ENCODE results near the gene MAB21L2. TPM values are rescaled to one million over a fixed set of nuclear protein-coding genes. Genes with fewer than 3 reads are reported as not detected.

Gene MAB21L2
- total and polyA plus RNA-seq, 2 of the 8 experiments (the other 6 are each of a cell fraction or from before 2014, with no cell fraction given): 0.03 TPM; not detected in 1

DNA sequence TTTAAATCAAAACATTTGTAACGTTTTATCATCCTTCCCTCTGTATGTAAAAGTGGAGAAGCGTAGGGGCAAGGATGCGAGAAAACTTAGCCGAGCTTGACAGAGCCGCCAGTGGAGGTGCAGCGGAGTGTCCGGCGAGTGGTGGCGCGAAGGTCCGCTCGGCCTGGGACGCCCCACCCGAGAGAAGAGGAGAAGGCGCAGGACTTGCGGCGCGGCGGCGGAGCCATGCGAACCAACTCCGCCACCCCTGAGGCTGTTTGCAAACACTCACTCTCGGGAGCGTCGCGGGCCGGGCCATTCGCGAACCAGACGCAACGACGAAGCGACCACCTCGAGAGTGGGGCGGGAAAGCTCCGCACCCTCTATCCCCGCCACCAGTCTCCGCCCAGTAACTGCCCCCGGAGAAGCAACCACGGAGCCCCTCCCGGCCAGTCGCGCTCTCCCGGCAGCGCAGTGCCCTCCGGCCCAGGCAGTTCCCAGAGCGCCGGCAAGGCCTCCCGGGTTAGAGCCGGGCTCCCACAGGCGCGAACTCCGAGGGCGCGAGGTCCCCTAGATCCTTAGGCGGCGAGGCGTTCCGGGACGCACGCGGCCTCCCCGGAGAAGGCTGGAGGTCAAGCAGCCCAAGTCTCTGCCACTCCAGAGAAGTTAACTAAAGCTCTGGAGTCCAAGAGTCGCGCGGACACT is 2.3 kb upstream of the MAB21L2 start (continued):
- peak; percentile 84 for TF ChIP-seq RBBP5 (IDR thresholded peaks at IDR 0.05; ENCODE audit: borderline replicate concordance, low read depth, low read length)
- TF ChIP-seq, protein P1, sequence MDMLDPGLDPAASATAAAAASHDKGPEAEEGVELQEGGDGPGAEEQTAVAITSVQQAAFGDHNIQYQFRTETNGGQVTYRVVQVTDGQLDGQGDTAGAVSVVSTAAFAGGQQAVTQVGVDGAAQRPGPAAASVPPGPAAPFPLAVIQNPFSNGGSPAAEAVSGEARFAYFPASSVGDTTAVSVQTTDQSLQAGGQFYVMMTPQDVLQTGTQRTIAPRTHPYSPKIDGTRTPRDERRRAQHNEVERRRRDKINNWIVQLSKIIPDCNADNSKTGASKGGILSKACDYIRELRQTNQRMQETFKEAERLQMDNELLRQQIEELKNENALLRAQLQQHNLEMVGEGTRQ (IDR thresholded peaks at IDR 0.05; ENCODE audit: low read length): no peak
- no peak for TF ChIP-seq SIX5 (IDR thresholded peaks at IDR 0.05; ENCODE audit: low read depth, low read length)
- TF ChIP-seq, protein P2, sequence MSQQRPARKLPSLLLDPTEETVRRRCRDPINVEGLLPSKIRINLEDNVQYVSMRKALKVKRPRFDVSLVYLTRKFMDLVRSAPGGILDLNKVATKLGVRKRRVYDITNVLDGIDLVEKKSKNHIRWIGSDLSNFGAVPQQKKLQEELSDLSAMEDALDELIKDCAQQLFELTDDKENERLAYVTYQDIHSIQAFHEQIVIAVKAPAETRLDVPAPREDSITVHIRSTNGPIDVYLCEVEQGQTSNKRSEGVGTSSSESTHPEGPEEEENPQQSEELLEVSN (IDR thresholded peaks at IDR 0.05): peak; percentile 72
- TF ChIP-seq BACH1 (IDR thresholded peaks at IDR 0.05; ENCODE audit: low read length): 0 out of 2 replicates have a peak, but pooled peaks have one; percentile 12
- peak; percentile 73 for TF ChIP-seq KDM4A (IDR thresholded peaks at IDR 0.05; ENCODE audit: low read depth, low read length, severe bottlenecking)
- TF ChIP-seq CHD1 (IDR thresholded peaks at IDR 0.05; ENCODE audit: low read depth, low read length): no peak
- peak; percentile 62; the same call in 1 of the 2 replicates for TF ChIP-seq SUZ12 (IDR thresholded peaks at IDR 0.05; ENCODE audit: low read length)
- TF ChIP-seq POLR2A (IDR thresholded peaks at IDR 0.05; ENCODE audit: control extremely low read depth in 1 of 2, low read depth in 2 of 2, low read length in 2 of 2): no peak
- TF ChIP-seq, protein P3, sequence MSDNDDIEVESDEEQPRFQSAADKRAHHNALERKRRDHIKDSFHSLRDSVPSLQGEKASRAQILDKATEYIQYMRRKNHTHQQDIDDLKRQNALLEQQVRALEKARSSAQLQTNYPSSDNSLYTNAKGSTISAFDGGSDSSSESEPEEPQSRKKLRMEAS (IDR thresholded peaks at IDR 0.05): peak; percentile 53; the same call in 1 of the 2 replicates
- TF ChIP-seq HDAC2 (IDR thresholded peaks at IDR 0.05; ENCODE audit: borderline replicate concordance in 1 of 2, low read depth in 2 of 2, low read length in 2 of 2): peak in 1 of 2 experiments; percentile 21; a peak in 1 of 4 replicates
- TF ChIP-seq CBX5 (IDR thresholded peaks at IDR 0.05; ENCODE audit: low read depth, low read length): no peak
- peak in 1 of 2 experiments; percentile 56; a peak in 1 of 4 replicates for TF ChIP-seq SIN3A (conservative IDR thresholded peaks at IDR 0.05 in 1 of 2, IDR thresholded peaks at IDR 0.05 in 1 of 2; ENCODE audit: low read depth in 1 of 2, low read length in 2 of 2)
- peak; percentile 37 for TF ChIP-seq SAP30 (IDR thresholded peaks at IDR 0.05; ENCODE audit: insufficient read depth, insufficient replicate concordance, low read length)
- TF ChIP-seq CREB1 (IDR thresholded peaks at IDR 0.05): no peak
- TF ChIP-seq ZNF274 (IDR thresholded peaks at IDR 0.05; ENCODE audit: borderline replicate concordance, extremely low read depth, low read length): no peak
- no peak for TF ChIP-seq BRCA1 (IDR thresholded peaks at IDR 0.05; ENCODE audit: low read depth, low read length)
- TF ChIP-seq HDAC6 (IDR thresholded peaks at IDR 0.05; ENCODE audit: low read depth, low read length): no peak
- no peak for TF ChIP-seq SRF (IDR thresholded peaks at IDR 0.05; ENCODE audit: low read depth, low read length)
